Vagina (tissue), 2 donors: ENCODE data around the gene LPCAT1. TPM values are rescaled to one million over a fixed set of nuclear protein-coding genes. Genes with fewer than 3 reads are reported as not detected.

Experiments used
- DNase-seq, 2 donors: peaks; one replicate each; pipeline ENCODE4 v3.0.0-alpha.2; 2017; ENCODE audit errors: extremely low spot score in 2 of 2
- H3K27ac ChIP-seq: fragments of 200-600 bp; sonication (generic); one replicate; pipeline ENCODE4 v1.5.1; 2019
- H3K27me3 ChIP-seq: fragments of 200-600 bp; sonication (generic); one replicate; pipeline ENCODE4 v1.5.1; 2019
- H3K36me3 ChIP-seq, 2 donors: fragments of 200-600 bp; sonication (generic); one replicate each; pipeline ENCODE4 v1.5.1; 2017 to 2019
- H3K4me1 ChIP-seq: fragments of 200-600 bp; sonication (generic); one replicate; pipeline ENCODE4 v1.5.1; 2019
- H3K4me3 ChIP-seq, 2 donors: fragments of 200-600 bp; sonication (generic); 1 replicate in 1 of 2; 2 replicates in 1 of 2; pipeline ENCODE4 v1.5.1; 2016 to 2019
- H3K9me3 ChIP-seq: fragments of 200-600 bp; sonication (generic); one replicate; pipeline ENCODE4 v1.5.1; 2019
- POLR2A ChIP-seq, 2 donors: fragments of 450-650 bp; IDR thresholded peaks; one replicate each; pipeline ENCODE4 v1.6.1; 2017; ENCODE audit warnings: antibody characterized with exemption in 2 of 2, mild to moderate bottlenecking in 2 of 2, moderate library complexity in 2 of 2
- POLR2AphosphoS5 ChIP-seq, 2 donors: sonication (generic); formaldehyde crosslinking; IDR thresholded peaks; one replicate each; pipeline ENCODE4 v1.9.0; 2017; ENCODE audit warnings: antibody characterized with exemption in 2 of 2, mild to moderate bottlenecking in 2 of 2, low read depth in 1 of 2; ENCODE audit not compliant: insufficient read depth in 1 of 2
- intact Hi-C: fragments of 100-400 bp; cut with DNase I; formaldehyde crosslinking; loops from one replicate; pipeline ENCODE4 v1.15.1; 2023
- total RNA-seq: library from RNA; depleted of rRNA; stranded (reverse); fragments of >200 nt; gene quantifications from one replicate; pipeline ENCODE4 v1.2.3, GENCODE V29; 2016
- TF ChIP-seq, protein P1 (sequence below), 3 experiments: fragments of 450-650 bp in 2 of 3; fragments of 200-600 bp in 1 of 3; sonication (generic) in 1 of 3; IDR thresholded peaks; one replicate each; pipeline ENCODE4 v1.5.1; 2017 to 2019; ENCODE audit warnings: antibody characterized with exemption in 3 of 3, mild to moderate bottlenecking in 2 of 3, moderate library complexity in 2 of 3

Gene LPCAT1
- total RNA-seq, 1 donor from 2014 or later = 29.7 TPM

DNA sequence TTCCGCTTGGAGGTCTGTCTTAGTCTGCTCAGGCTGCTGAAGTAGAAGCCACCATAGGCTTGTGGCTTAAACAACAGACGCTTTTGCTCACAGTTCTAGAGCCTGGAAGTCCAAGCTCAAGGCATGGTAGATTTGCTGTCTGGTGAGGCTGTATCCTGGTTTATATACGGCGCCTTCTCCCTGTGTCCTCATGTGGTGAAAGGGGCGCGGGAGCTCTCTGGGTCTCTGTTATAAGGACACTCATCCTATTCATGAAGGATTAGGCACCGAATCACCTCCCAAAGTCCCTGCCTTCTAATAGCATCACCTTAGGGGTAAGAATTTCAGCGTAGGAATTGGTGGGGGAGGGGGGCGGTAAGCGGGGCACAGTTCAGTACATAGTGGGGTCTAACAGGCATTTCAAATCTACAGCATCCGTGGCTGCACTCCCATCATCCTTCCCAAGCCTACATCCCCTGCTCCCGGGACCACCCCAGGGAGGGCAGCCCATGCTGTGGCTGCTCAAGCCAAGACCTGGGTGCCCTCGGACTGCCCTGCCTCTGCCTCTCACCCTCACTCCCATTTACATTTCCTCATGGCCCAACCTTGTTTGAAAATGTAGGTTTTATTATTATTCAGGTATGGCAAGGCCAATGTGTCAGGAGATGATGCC, 15.1 kb upstream of the LPCAT1 start:
- peak in 1 of 2 donors; percentile 69 for DNase-seq
- TF ChIP-seq POLR2A (IDR thresholded peaks at IDR 0.05) (no peak), POLR2AphosphoS5 (IDR thresholded peaks at IDR 0.05; ENCODE audit: insufficient read depth in 1 of 2, low read depth in 1 of 2) (no peak)
- TF ChIP-seq, protein P1, sequence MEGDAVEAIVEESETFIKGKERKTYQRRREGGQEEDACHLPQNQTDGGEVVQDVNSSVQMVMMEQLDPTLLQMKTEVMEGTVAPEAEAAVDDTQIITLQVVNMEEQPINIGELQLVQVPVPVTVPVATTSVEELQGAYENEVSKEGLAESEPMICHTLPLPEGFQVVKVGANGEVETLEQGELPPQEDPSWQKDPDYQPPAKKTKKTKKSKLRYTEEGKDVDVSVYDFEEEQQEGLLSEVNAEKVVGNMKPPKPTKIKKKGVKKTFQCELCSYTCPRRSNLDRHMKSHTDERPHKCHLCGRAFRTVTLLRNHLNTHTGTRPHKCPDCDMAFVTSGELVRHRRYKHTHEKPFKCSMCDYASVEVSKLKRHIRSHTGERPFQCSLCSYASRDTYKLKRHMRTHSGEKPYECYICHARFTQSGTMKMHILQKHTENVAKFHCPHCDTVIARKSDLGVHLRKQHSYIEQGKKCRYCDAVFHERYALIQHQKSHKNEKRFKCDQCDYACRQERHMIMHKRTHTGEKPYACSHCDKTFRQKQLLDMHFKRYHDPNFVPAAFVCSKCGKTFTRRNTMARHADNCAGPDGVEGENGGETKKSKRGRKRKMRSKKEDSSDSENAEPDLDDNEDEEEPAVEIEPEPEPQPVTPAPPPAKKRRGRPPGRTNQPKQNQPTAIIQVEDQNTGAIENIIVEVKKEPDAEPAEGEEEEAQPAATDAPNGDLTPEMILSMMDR (IDR thresholded peaks at IDR 0.05) = no peak
- peaks cover 11% of the 10 kb centered on the region for H3K4me1 ChIP-seq
- no peaks in the 10 kb centered on the region for H3K36me3 ChIP-seq
- no peak overlapping the region for H3K4me3 ChIP-seq
- intact Hi-C loops = no loop called here
- no peaks in the 10 kb centered on the region for H3K27me3 ChIP-seq
- H3K27ac ChIP-seq = no peak overlapping the region
- H3K9me3 ChIP-seq = no peaks in the 10 kb centered on the region

DNA sequence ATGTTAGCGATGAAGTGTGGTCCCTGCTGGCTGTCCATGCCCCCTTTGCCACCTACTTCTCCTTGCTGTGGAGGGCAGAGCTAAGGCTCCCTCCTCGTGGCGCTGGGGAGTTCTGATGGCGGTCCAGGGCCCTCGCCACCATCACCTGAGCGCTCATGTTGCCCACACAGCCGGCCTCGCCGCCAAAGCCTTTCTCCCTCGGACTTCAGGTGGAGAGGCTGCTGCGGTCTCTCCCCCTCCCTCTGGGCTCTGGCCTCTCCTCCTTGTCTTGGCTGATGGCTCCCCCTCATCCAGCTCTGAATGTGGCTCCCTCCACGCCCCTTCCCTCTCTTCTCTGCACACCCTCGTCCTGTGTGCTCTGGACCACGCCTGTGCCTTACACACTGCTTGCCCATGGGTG, 14.5 kb upstream of the LPCAT1 start:
- intact Hi-C loops = no loop called here
- Histone ChIP-seq H3K36me3 (no peaks in the 10 kb centered on the region), H3K9me3 (no peaks in the 10 kb centered on the region), H3K4me1 (peaks cover 11% of the 10 kb centered on the region), H3K27me3 (no peaks in the 10 kb centered on the region), H3K27ac (no peak overlapping the region), H3K4me3 (no peak overlapping the region)
- peak in 1 of 2 donors; percentile 87 for DNase-seq
- TF ChIP-seq, protein P1 (IDR thresholded peaks at IDR 0.05) = no peak
- no peak for TF ChIP-seq POLR2A (IDR thresholded peaks at IDR 0.05)
- no peak for TF ChIP-seq POLR2AphosphoS5 (IDR thresholded peaks at IDR 0.05; ENCODE audit: insufficient read depth in 1 of 2, low read depth in 1 of 2)

- intact Hi-C loops = no loop called here
- Histone ChIP-seq H3K36me3 (no peaks in the 10 kb centered on the region), H3K4me1 (peaks cover 11% of the 10 kb centered on the region), H3K27me3 (no peaks in the 10 kb centered on the region), H3K27ac (no peak overlapping the region), H3K4me3 (no peak overlapping the region), H3K9me3 (no peaks in the 10 kb centered on the region)
- TF ChIP-seq, protein P1 (IDR thresholded peaks at IDR 0.05) = no peak
- TF ChIP-seq POLR2AphosphoS5 (IDR thresholded peaks at IDR 0.05; ENCODE audit: insufficient read depth in 1 of 2, low read depth in 1 of 2) = no peak
- no peak for TF ChIP-seq POLR2A (IDR thresholded peaks at IDR 0.05)
- peak in 1 of 2 donors; percentile 65 for DNase-seq
These were observed 13.9 kb upstream of the LPCAT1 start for GRCh38 chr5:1537603-1538154.

GRCh38 chr5:1536871-1537602, 13.3 kb upstream of the LPCAT1 start:
- DNase-seq = peak; percentile 12 to 49
- no peaks in the 10 kb centered on the region for H3K36me3 ChIP-seq
- TF ChIP-seq, protein P1 (IDR thresholded peaks at IDR 0.05) = no peak
- TF ChIP-seq POLR2AphosphoS5 (IDR thresholded peaks at IDR 0.05; ENCODE audit: insufficient read depth in 1 of 2, low read depth in 1 of 2) (no peak), POLR2A (IDR thresholded peaks at IDR 0.05) (no peak)
- H3K4me3 ChIP-seq = peak overlapping the region; percentile 11 to 20
- H3K9me3 ChIP-seq = no peaks in the 10 kb centered on the region
- H3K27me3 ChIP-seq = no peaks in the 10 kb centered on the region
- H3K4me1 ChIP-seq = peaks cover 11% of the 10 kb centered on the region
- peak overlapping the region; percentile 9 for H3K27ac ChIP-seq
- intact Hi-C loops = no loop called here
